Measurements from ENCODE around the gene EEFSEC.

EEFSEC gene

DNA sequence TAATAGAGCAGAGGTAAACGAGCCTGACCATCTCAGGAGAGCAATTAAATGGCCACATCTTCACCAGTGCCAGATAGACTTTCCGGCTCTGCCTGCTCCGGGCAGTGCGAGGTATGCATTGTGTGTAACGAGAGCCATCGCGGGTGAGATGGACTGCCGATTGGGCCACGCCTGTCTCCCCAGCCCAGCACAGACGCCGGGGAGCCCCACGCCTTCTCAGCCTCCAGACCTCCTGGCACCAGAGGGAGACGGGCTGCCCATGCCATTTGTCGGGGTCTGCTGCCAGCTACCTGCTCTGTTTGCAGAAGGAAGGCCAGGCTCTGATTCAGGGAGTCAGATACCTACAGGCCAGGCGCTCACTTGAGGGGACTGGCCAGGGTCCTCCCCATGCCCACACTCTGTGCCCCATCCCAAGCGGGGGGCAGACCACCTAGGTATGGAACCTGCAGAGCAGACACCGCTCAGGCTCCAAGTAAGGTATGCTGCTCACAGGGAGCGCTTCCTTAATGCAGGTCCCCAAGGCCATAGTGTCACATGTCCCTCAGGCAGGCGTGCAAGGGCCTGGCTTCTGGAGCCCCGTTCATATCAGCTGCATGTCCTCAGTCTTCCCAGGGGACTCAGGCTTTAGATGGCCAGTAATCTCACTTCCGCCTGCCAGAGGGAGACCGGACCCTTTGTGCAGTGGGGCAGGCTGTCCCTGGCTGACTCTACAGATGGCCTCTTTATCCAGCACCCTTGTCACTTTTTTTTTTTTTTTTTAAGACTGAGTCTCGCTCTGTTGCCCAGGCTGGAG is 251.2 kb downstream of the EEFSEC start:
- no peak for DNase-seq (ENCODE audit: low read depth in 1 of 2, low spot score in 1 of 2)
- H3K27me3 ChIP-seq (ENCODE audit: insufficient read depth, poor library complexity, severe bottlenecking): no peaks in the 10 kb centered on the region
- H3K27ac ChIP-seq (replicated peaks): no peak overlapping the region
- no peak overlapping the region for H3K4me3 ChIP-seq (replicated peaks; ENCODE audit: insufficient read depth, low read length)
- TF ChIP-seq, protein P1, sequence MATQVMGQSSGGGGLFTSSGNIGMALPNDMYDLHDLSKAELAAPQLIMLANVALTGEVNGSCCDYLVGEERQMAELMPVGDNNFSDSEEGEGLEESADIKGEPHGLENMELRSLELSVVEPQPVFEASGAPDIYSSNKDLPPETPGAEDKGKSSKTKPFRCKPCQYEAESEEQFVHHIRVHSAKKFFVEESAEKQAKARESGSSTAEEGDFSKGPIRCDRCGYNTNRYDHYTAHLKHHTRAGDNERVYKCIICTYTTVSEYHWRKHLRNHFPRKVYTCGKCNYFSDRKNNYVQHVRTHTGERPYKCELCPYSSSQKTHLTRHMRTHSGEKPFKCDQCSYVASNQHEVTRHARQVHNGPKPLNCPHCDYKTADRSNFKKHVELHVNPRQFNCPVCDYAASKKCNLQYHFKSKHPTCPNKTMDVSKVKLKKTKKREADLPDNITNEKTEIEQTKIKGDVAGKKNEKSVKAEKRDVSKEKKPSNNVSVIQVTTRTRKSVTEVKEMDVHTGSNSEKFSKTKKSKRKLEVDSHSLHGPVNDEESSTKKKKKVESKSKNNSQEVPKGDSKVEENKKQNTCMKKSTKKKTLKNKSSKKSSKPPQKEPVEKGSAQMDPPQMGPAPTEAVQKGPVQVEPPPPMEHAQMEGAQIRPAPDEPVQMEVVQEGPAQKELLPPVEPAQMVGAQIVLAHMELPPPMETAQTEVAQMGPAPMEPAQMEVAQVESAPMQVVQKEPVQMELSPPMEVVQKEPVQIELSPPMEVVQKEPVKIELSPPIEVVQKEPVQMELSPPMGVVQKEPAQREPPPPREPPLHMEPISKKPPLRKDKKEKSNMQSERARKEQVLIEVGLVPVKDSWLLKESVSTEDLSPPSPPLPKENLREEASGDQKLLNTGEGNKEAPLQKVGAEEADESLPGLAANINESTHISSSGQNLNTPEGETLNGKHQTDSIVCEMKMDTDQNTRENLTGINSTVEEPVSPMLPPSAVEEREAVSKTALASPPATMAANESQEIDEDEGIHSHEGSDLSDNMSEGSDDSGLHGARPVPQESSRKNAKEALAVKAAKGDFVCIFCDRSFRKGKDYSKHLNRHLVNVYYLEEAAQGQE (IDR thresholded peaks at IDR 0.05; ENCODE audit: insufficient replicate concordance, low read depth): no peak
- TF ChIP-seq GABPA (IDR thresholded peaks at IDR 0.05; ENCODE audit: low read depth) (no peak), POLR2AphosphoS5 (IDR thresholded peaks at IDR 0.05; ENCODE audit: low read depth) (no peak), SPI1 (IDR thresholded peaks at IDR 0.05; ENCODE audit: borderline replicate concordance, low read depth) (no peak)
- TF ChIP-seq, protein P2, sequence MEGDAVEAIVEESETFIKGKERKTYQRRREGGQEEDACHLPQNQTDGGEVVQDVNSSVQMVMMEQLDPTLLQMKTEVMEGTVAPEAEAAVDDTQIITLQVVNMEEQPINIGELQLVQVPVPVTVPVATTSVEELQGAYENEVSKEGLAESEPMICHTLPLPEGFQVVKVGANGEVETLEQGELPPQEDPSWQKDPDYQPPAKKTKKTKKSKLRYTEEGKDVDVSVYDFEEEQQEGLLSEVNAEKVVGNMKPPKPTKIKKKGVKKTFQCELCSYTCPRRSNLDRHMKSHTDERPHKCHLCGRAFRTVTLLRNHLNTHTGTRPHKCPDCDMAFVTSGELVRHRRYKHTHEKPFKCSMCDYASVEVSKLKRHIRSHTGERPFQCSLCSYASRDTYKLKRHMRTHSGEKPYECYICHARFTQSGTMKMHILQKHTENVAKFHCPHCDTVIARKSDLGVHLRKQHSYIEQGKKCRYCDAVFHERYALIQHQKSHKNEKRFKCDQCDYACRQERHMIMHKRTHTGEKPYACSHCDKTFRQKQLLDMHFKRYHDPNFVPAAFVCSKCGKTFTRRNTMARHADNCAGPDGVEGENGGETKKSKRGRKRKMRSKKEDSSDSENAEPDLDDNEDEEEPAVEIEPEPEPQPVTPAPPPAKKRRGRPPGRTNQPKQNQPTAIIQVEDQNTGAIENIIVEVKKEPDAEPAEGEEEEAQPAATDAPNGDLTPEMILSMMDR (IDR thresholded peaks at IDR 0.05; ENCODE audit: insufficient read depth, low read length): no peak

DNA sequence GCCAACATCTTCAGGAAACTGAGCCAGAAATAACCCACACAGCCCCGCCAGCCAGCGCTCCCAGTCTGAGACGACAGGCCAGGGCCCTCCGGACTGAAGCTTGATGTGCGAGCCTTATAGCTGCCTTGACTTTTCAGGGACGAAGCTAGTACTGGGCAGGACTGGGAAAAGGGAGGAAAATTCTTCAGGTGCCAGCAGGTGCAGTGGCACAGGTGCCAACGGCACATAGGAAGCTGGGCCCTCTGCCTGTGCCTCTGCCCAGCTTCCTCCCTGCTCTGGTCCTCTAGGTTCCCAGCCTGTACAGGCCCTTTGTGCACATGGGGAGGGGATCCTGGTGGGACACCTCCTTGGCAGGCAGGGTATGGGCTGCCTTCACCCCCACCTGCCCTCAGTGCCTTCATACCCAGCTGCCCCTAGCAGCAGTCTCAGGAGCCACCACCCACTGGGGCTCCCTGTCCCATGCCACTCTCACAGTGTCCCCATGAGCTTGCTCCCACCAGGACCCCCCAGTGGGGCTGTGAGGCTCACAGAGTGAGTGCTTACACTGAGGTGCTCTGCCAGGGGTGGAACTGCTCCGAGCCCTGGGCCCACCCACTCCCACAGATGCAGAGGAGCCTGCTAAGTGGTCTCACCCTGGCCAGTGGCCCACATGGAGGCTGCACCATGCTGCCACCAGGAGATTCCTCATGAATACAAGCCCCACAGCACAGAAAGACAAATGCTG is 252.4 kb downstream of the EEFSEC start:
- DNase-seq (ENCODE audit: low read depth in 1 of 2, low spot score in 1 of 2): no peak
- Histone ChIP-seq H3K27ac (replicated peaks) (no peak overlapping the region), H3K27me3 (ENCODE audit: insufficient read depth, poor library complexity, severe bottlenecking) (no peaks in the 10 kb centered on the region), H3K4me3 (replicated peaks; ENCODE audit: insufficient read depth, low read length) (no peak overlapping the region)
- TF ChIP-seq SPI1 (IDR thresholded peaks at IDR 0.05; ENCODE audit: borderline replicate concordance, low read depth): no peak

DNA sequence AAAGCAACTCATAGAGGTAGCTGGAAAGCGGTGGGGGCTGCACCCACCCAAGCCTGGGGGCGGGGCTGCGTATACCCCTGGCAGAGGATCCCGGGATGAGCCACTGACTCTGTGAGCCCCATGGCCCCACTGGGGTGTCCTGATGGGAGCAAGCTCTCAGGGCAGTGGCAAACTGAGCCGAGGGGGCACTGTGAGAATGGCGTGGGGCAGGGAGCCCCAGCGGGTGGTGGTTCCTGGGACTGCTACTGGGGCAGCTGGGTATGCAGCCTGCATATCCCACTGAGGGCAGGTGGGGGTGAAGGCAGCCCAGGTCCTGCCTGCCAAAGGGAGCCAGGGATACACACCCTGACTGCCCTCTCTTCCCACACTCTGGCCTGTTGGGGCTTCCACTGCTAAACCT is 254.0 kb downstream of the EEFSEC start:
- TF ChIP-seq, protein P1 (IDR thresholded peaks at IDR 0.05; ENCODE audit: insufficient replicate concordance, low read depth): no peak
- TF ChIP-seq POLR2AphosphoS5 (IDR thresholded peaks at IDR 0.05; ENCODE audit: low read depth): no peak
- no peak for TF ChIP-seq SPI1 (IDR thresholded peaks at IDR 0.05; ENCODE audit: borderline replicate concordance, low read depth)
- TF ChIP-seq, protein P2 (IDR thresholded peaks at IDR 0.05; ENCODE audit: insufficient read depth, low read length): no peak
- no peak for TF ChIP-seq GABPA (IDR thresholded peaks at IDR 0.05; ENCODE audit: low read depth)
- DNase-seq (ENCODE audit: low read depth in 1 of 2, low spot score in 1 of 2): no peak
- Histone ChIP-seq H3K27me3 (ENCODE audit: insufficient read depth, poor library complexity, severe bottlenecking) (no peaks in the 10 kb centered on the region), H3K27ac (replicated peaks) (no peak overlapping the region), H3K4me3 (replicated peaks; ENCODE audit: insufficient read depth, low read length) (no peak overlapping the region)

DNA sequence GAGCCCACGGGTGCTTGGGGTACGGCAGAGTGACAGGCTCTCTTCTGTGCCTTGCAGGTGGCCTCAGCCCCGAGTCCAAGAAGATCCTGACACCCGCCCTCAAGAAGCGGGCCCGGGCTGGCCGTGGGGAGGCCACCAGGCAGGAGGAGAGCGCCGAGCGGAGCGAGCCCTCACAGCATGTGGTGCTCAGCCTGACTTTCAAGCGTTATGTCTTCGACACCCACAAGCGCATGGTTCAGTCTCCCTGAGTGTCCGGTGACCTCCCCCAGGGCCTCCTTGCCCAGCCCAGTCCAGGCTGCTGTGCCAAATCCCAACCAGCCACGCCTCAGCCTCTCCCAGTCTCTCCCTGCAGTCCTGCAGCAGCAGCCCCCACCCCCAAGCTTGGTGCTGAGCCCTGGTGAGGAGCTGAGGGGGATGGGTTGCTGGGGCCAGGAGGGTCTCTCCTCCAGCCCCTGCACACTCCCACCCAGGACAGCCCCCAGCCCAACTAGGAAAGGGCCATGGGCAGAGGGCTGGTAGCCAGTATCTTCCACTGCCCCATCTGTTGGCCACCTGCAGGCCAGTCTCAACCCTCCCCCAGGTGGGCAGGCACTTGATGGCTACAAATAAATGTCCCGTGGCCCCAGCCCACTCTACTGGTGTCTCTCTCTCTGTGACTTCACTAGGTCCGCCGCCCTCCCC is 254.9 kb downstream of the EEFSEC start:
- Histone ChIP-seq H3K4me3 (replicated peaks; ENCODE audit: insufficient read depth, low read length) (no peak overlapping the region), H3K27ac (replicated peaks) (no peak overlapping the region), H3K27me3 (ENCODE audit: insufficient read depth, poor library complexity, severe bottlenecking) (no peaks in the 10 kb centered on the region)
- TF ChIP-seq SPI1 (IDR thresholded peaks at IDR 0.05; ENCODE audit: borderline replicate concordance, low read depth) (no peak), GABPA (IDR thresholded peaks at IDR 0.05; ENCODE audit: low read depth) (no peak)
- TF ChIP-seq, protein P2 (IDR thresholded peaks at IDR 0.05; ENCODE audit: insufficient read depth, low read length): no peak
- TF ChIP-seq, protein P1 (IDR thresholded peaks at IDR 0.05; ENCODE audit: insufficient replicate concordance, low read depth): no peak
- DNase-seq (ENCODE audit: low read depth in 1 of 2, low spot score in 1 of 2): no peak

Measured in HL-60 (cell line).